Activated naive CD4-positive, alpha-beta T cell treated with anti-CD3 and anti-CD28 coated beads, Interleukin-2, amount 50 U/mL, for 24 hours (primary cell): ENCODE data around the gene AUTS2.

Experiments used
- H3K27ac Mint-ChIP-seq: one replicate; pipeline ENCODE4 v1.8.0; 2021; ENCODE audit warnings: mild to moderate bottlenecking, mixed read lengths
- H3K27me3 Mint-ChIP-seq: one replicate; pipeline ENCODE4 v1.8.0; 2021; ENCODE audit warnings: mixed read lengths
- H3K36me3 Mint-ChIP-seq: one replicate; pipeline ENCODE4 v1.8.0; 2021; ENCODE audit warnings: mixed read lengths
- H3K4me1 Mint-ChIP-seq: one replicate; pipeline ENCODE4 v1.8.0; 2021; ENCODE audit warnings: mixed read lengths
- H3K4me3 Mint-ChIP-seq: one replicate; pipeline ENCODE4 v1.8.0; 2021; ENCODE audit warnings: mild to moderate bottlenecking, mixed read lengths
- H3K9me3 Mint-ChIP-seq: one replicate; pipeline ENCODE4 v1.8.0; 2021; ENCODE audit warnings: mixed read lengths

The AUTS2 gene

DNA sequence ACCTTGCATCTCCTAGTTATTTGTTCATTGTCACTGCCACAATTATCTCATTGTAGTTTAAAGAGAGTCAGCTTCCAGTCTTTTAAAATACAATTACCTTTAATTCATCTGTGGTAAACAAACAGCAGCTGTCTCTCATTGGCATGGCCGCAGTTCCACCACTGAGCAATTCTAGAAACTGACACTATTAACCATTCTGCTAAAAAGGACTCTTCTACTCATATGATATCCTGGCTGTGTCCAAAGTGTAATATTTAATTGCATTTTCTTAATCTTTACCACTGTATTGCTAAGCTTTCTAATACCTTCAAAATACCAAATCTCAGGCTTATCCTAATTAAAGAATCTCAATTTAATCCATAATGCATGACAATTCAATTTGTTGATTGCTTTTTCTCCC, 639.0 kb downstream of the AUTS2 start:
- Mint-ChIP-seq H3K9me3 (peaks cover 7% of the 10 kb centered on the region), H3K27ac (no peak overlapping the region), H3K4me1 (no peaks in the 10 kb centered on the region), H3K27me3 (no peaks in the 10 kb centered on the region), H3K4me3 (no peak overlapping the region), H3K36me3 (no peaks in the 10 kb centered on the region)

DNA sequence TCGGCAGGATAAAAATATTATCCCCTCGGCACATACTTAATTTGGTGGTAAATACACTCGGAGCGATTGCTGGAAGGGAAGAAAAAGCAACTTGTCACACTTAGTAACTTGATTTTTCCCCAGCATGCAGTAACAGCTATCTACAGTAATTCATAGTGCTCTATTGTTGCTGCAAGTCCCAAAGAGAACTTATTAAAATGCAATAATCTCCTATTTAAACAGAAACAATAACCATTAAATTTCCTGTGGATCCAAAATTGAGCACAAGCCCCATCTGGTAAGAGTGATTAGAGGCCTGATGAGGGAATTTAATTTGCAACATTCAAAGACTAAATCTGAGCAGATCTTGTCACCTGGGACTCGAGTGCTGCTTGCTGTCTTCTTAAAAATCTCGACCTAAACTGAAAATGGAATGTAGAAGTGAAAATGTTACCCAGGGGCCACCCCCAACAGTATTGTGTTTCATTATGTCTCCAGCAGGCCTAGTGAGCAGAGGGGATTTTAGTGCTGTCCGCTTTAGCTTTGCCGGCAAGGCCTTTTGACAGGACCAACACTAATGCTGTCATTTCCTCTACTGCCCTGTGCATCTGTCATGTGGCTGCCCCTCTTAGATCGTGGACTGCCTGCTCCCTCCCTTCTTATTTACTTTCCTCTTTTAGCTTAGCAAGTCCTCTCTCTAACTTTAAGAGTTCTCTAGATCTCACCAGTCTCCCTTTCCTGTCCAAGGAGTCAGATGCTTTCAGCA, 639.7 kb downstream of the AUTS2 start:
- Mint-ChIP-seq H3K9me3 (peaks cover 7% of the 10 kb centered on the region), H3K27me3 (no peaks in the 10 kb centered on the region), H3K4me1 (no peaks in the 10 kb centered on the region), H3K27ac (no peak overlapping the region), H3K4me3 (no peak overlapping the region), H3K36me3 (no peaks in the 10 kb centered on the region)

DNA sequence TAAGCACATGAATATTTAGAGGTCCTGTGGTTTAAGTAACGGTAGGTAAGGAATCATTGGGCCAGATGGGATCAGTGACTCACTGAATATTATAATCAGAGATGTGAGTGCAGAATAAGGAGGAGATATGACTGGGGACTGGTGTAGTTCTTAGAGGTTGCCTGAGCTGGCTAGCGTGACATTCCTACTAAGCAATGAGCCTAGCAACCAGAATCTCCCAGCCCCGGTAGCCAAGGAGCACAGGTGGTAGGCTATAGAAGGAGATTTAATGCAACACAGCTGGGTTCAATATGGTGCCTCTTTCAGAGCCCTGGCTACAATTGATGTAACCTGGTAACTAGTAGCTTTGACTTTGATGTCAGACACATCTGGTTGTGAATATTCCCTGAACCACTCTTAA, 641.6 kb downstream of the AUTS2 start:
- no peak overlapping the region for H3K27ac Mint-ChIP-seq
- no peaks in the 10 kb centered on the region for H3K9me3 Mint-ChIP-seq
- no peak overlapping the region for H3K4me3 Mint-ChIP-seq
- H3K36me3 Mint-ChIP-seq = no peaks in the 10 kb centered on the region
- no peaks in the 10 kb centered on the region for H3K4me1 Mint-ChIP-seq
- H3K27me3 Mint-ChIP-seq = no peaks in the 10 kb centered on the region

DNA sequence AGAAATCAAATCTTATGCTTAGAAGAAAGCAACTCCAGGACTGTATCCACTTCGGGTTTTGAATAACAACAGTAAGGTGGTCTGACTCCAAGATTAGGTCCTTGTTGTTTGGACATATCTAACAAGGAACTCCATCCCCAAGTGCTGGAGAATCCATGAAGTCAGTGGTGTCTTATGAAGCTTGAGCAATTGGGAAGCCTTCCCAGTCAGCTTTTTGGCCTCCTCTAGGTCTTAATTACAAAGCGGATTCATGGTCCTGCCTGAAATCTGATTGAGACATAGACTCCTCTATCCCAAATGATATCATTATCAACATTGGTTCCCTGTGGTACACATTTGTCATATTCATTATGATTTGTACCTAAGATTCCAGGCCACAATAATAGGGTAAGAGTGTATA, 642.6 kb downstream of the AUTS2 start:
- H3K9me3 Mint-ChIP-seq = no peaks in the 10 kb centered on the region
- no peak overlapping the region for H3K27ac Mint-ChIP-seq
- no peaks in the 10 kb centered on the region for H3K36me3 Mint-ChIP-seq
- H3K27me3 Mint-ChIP-seq = no peaks in the 10 kb centered on the region
- H3K4me3 Mint-ChIP-seq = no peak overlapping the region
- H3K4me1 Mint-ChIP-seq = no peaks in the 10 kb centered on the region

DNA sequence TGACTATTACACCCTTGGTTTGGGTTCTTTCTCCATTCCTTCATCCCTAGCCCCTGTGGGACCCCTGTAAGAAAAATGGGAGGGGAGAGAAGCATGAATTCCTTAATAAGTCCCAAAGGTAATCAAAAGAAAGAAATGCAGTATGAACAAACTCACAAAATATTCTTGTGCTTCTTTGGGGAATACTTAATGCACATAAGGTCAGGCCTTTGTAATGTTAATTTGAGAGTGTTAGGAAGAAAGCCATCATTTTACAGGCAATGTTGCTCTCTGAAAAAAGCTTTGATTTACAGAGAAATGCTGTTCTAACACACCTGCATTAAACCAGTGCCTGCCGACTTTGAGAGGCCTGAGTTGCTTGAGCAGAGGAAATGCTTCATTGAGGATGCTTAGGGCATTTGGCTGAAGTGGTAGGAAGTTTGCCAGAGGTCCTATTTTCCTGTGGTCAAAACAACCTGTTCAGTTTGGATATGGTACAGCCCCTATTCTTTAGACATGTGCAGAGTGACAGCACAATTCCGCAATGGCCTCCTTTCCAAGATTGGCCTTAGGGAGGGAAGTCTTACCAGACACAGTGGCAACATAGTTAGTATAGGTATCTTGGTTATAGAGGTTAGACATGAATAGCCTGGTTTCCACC, 643.4 kb downstream of the AUTS2 start:
- no peaks in the 10 kb centered on the region for H3K4me1 Mint-ChIP-seq
- no peaks in the 10 kb centered on the region for H3K36me3 Mint-ChIP-seq
- H3K27me3 Mint-ChIP-seq = no peaks in the 10 kb centered on the region
- H3K27ac Mint-ChIP-seq = no peak overlapping the region
- no peak overlapping the region for H3K4me3 Mint-ChIP-seq
- H3K9me3 Mint-ChIP-seq = no peaks in the 10 kb centered on the region

DNA sequence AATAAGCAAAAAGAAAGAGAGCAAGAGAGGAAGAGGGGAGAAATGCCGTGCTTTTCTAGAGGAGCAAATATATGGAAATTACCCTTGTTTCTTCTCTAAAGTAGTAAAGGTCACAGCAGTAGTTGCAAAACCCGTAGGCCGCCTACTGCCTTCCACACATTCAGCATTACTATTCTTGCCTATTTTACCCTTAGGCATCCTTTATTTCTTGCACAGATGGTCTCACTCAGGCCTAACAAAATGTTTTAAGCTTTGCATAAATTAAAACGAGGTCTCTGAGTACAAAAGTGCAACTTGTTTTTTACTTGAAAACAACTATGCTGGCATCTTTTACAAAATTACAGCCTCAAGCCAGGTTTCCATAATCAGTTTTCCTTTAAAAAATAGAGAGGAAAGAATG, 644.6 kb downstream of the AUTS2 start:
- Mint-ChIP-seq H3K4me3 (no peak overlapping the region), H3K27ac (no peak overlapping the region), H3K4me1 (no peaks in the 10 kb centered on the region), H3K36me3 (no peaks in the 10 kb centered on the region), H3K27me3 (no peaks in the 10 kb centered on the region), H3K9me3 (peaks cover 3% of the 10 kb centered on the region)

DNA sequence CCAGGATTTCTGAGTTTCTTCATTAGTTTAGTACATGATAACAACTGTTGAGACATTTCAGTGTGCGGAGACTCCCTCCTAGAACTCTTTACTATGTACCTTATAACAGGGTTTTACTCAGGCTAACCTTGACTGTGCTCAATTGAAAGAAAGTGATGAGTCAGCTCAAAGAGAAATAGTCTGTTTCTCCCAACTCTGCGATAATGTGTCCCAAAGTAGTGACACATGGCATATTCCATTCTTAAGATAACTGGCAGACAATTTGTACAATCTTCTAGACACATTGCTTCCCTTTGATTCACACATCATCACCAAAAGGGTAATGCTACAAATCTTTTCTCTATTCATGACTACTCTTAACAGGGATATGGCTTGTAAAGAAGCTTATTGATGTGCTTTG, 645.2 kb downstream of the AUTS2 start:
- Mint-ChIP-seq H3K9me3 (peaks cover 5% of the 10 kb centered on the region), H3K27ac (no peak overlapping the region), H3K36me3 (no peaks in the 10 kb centered on the region), H3K4me1 (no peaks in the 10 kb centered on the region), H3K27me3 (no peaks in the 10 kb centered on the region), H3K4me3 (no peak overlapping the region)

DNA sequence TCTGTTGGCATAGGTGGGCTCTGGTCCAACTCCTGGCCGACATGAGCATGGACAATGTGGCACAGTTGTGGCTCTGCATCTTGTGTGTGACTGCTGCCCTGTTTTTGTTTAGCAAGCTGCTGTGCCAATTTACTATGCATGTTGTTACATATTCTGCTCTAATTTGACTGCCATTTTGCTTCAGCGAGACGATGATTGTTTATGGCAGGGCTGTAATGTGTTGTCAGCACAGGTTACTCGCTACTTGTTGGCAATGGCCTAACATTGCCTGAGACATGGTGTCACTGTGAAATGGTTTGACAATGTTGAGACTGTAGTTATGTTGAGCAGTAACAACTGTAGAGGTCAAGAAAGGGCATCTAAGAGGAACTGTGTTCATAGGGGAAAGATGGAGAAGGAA, 659.6 kb downstream of the AUTS2 start:
- peaks cover 6% of the 10 kb centered on the region for H3K9me3 Mint-ChIP-seq
- no peaks in the 10 kb centered on the region for H3K36me3 Mint-ChIP-seq
- H3K4me1 Mint-ChIP-seq = no peaks in the 10 kb centered on the region
- no peak overlapping the region for H3K27ac Mint-ChIP-seq
- H3K27me3 Mint-ChIP-seq = no peaks in the 10 kb centered on the region
- no peak overlapping the region for H3K4me3 Mint-ChIP-seq

DNA sequence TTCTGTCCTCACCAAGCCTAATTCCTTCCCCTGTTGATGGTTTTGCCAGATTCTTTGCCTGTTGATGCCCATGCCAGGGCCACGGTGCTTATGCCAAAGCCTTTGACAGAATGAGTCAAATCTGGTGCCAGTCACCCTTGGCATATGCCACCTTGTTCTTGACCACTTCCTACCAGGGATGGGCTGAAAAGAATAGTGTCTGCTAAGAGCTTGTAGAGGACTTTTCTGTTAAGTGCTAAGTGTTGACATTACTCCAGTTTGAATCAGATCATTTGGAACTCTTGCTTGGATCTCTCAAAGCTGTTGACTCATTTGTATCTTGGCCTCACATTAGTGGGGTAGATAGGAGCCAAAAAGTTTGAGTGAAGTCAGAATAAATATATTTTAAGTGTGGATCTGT, 661.2 kb downstream of the AUTS2 start:
- Mint-ChIP-seq H3K9me3 (no peaks in the 10 kb centered on the region), H3K4me3 (no peak overlapping the region)

DNA sequence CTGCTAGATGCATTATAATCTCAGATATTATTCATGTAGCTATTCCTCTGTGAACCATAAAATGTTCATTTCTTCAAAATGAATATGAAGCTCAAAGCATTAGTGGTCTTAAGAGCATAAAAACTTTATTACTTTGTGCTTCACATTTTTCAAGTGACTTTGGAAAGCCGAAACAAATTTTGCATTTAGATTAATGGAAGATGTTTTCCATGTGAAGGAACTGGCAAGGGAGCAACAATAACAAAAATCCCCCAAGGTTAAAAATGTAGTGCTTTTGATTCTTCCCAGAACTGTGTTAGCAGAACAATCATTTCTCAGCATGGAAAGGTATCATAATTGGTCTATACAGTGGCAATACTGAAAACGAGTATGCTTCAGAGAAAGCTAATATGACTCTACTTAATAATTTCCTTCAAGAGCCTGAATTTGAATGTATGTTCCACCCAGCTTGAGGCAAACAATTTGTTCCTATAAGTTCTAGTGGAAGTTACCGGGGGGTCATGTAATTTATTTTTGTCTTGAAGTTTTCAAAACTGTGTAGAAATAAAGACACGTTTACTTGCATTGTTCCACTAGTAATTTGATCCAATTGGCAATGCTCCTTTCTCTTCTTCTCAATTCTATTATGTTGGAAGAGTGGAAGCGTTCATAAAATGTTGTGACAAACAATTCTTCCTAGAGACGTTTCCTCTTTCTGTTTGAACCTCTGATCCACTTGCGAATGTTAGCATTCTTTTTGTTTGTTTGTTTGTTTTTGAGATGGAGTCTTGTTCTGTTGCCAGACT, 665.4 kb downstream of the AUTS2 start:
- Mint-ChIP-seq H3K4me1 (no peaks in the 10 kb centered on the region), H3K9me3 (peaks cover 5% of the 10 kb centered on the region), H3K27me3 (no peaks in the 10 kb centered on the region), H3K4me3 (no peak overlapping the region), H3K27ac (no peak overlapping the region), H3K36me3 (no peaks in the 10 kb centered on the region)

More for the DNA sequence above, 661.2 kb downstream of the AUTS2 start:
- H3K36me3 Mint-ChIP-seq = no peaks in the 10 kb centered on the region
- H3K27ac Mint-ChIP-seq = no peak overlapping the region
- H3K27me3 Mint-ChIP-seq = no peaks in the 10 kb centered on the region
- H3K4me1 Mint-ChIP-seq = no peaks in the 10 kb centered on the region

DNA sequence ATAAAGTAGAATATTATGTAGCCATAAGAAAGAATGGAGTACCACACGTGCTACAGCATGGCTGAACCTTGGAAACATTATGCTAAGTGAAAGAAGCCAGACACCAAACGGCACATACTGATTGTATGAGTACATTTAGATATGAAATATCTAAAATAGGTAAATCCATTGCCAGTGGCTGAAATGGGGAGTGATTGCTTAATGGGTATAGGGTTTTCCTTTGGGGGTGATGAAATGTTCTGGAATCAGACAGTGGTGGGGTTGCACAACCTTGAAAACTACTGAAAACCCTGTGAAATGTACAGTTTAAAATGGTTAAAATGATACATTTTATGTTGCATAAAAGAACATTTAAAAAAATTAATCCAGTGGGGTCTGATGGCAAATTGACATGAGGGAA, 667.9 kb downstream of the AUTS2 start:
- Mint-ChIP-seq H3K27ac (no peak overlapping the region), H3K36me3 (no peaks in the 10 kb centered on the region), H3K4me3 (no peak overlapping the region), H3K9me3 (peaks cover 10% of the 10 kb centered on the region), H3K27me3 (no peaks in the 10 kb centered on the region), H3K4me1 (no peaks in the 10 kb centered on the region)

DNA sequence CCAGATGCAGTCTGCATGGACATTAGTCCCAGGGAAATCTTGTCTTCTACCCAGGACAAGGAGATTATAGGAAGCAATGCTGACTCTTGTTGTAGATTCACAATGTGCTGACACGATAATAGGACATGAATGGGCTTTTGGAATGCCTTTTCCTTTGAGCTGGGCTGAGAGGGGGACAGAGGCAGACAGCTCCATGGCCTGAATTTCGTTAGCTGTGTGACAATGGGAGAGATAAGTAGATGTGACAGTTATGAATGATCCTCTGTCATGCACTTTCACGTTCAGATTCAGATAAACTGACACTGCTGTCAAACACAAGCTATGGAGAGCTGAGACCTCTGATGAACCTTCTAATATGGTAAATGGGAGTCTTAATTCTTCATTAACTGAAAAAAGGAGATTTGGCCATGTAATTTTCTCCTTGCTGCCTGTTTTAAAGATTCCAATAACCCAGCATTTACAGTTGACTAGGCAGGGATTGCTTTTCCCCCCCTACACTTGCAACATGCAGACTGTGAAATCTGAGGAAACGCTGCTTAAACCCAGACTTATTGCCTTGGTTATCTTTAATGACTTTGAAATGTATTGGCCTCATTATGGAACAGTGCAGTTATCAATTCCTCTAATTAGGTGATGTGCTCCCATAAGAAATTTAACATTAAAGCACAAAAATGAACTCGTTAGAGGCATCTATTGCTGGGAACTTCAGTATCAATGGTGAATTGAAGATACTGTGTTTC, 669.3 kb downstream of the AUTS2 start:
- Mint-ChIP-seq H3K4me1 (no peaks in the 10 kb centered on the region), H3K27me3 (no peaks in the 10 kb centered on the region), H3K27ac (no peak overlapping the region), H3K36me3 (no peaks in the 10 kb centered on the region), H3K9me3 (peaks cover 10% of the 10 kb centered on the region), H3K4me3 (no peak overlapping the region)

DNA sequence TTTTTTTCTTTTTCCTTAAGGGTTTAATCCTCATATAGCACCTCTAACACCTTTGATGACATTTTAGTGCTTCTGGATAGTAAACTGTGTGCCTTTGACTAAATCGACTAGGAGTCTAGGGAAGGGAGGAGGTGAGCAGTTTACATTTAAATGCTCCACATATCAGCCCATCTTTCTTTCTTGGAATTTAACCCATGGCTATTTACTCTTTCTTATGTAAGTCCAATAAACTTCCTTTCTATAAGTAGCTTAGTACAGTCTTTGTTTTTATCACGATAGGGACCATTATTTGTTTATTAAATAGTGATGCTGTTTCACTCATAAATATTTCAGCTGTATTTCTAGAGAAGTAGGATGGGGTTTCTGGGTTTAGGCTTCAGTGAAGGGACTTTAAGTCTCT, 669.9 kb downstream of the AUTS2 start:
- Mint-ChIP-seq H3K4me3 (no peak overlapping the region), H3K27me3 (no peaks in the 10 kb centered on the region), H3K9me3 (peaks cover 10% of the 10 kb centered on the region), H3K27ac (no peak overlapping the region), H3K4me1 (no peaks in the 10 kb centered on the region), H3K36me3 (no peaks in the 10 kb centered on the region)

DNA sequence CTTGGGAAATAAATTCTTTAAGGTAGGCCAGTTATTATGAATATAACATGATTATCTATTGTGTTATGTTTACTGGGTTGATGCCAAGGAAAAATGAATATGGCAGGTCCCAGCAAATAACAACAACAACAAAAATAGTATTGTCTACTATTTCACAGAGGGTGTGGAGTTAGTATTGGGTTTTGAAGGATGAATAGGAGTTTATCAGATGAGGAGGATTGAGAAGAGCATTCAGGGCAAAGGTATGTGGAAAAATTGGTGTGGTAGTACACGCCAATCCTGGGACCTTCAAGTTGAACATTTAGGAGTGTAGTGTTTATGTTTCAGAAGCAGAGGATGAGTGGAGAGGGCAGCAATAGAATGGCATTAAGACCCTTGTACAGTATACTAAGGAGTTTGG, 671.9 kb downstream of the AUTS2 start:
- H3K27me3 Mint-ChIP-seq = no peaks in the 10 kb centered on the region
- peaks cover 10% of the 10 kb centered on the region for H3K9me3 Mint-ChIP-seq
- no peaks in the 10 kb centered on the region for H3K4me1 Mint-ChIP-seq
- H3K36me3 Mint-ChIP-seq = no peaks in the 10 kb centered on the region
- no peak overlapping the region for H3K4me3 Mint-ChIP-seq
- H3K27ac Mint-ChIP-seq = no peak overlapping the region

DNA sequence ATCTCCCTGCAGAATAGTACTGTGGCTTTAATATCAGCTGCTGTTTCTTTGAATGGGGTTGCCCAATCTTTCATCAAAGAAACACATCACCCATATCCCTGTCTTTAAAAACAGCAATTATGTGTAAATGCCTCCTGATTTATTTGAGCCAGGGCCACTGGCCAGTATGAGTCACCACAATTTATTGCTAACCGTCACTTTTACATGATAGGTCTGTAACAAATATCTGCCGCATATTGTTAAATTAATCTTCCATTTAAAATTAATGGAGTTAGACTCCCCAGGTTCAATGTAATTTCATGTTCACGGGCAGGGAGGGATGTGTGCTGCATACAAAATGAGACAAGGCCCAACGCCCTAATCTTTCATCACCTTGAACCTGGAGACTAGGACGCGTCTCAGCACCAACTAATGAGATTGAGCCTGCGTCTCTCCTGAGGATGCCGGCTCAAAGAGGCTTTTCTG, 673.4 kb downstream of the AUTS2 start:
- H3K27me3 Mint-ChIP-seq = no peaks in the 10 kb centered on the region
- H3K9me3 Mint-ChIP-seq = peaks cover 10% of the 10 kb centered on the region
- no peak overlapping the region for H3K27ac Mint-ChIP-seq

More for the DNA sequence above, 673.4 kb downstream of the AUTS2 start:
- H3K36me3 Mint-ChIP-seq = no peaks in the 10 kb centered on the region
- no peaks in the 10 kb centered on the region for H3K4me1 Mint-ChIP-seq
- H3K4me3 Mint-ChIP-seq = no peak overlapping the region
